ENCODE results near the gene SIPA1L2.

The SIPA1L2 gene

GRCh38 chr1:232650418-232650817 is 20.5 kb upstream of the SIPA1L2 start:
- TF ChIP-seq SIN3A (IDR thresholded peaks at IDR 0.05; ENCODE audit: borderline replicate concordance, insufficient read depth, low read length) (no peak), FOXP2 (optimal IDR thresholded peaks at IDR 0.05; ENCODE audit: borderline replicate concordance, extremely low read depth, extremely low read length, insufficient read depth) (no peak), POLR2AphosphoS5 (IDR thresholded peaks at IDR 0.05; ENCODE audit: low read depth, low read length) (no peak)

- TF ChIP-seq REST (IDR thresholded peaks at IDR 0.05; ENCODE audit: insufficient read depth in 1 of 2, low read depth in 2 of 2, low read length in 2 of 2) (no peak), TAF1 (IDR thresholded peaks at IDR 0.05; ENCODE audit: borderline replicate concordance, insufficient read depth, low read length) (no peak), POLR2AphosphoS5 (IDR thresholded peaks at IDR 0.05; ENCODE audit: low read depth, low read length) (no peak), FOXP2 (optimal IDR thresholded peaks at IDR 0.05; ENCODE audit: borderline replicate concordance, extremely low read depth, extremely low read length, insufficient read depth) (no peak), SIN3A (IDR thresholded peaks at IDR 0.05; ENCODE audit: borderline replicate concordance, insufficient read depth, low read length) (no peak)
These were observed 18.4 kb upstream of the SIPA1L2 start for GRCh38 chr1:232648316-232648715.

- TF ChIP-seq FOXP2 (optimal IDR thresholded peaks at IDR 0.05; ENCODE audit: borderline replicate concordance, extremely low read depth, extremely low read length, insufficient read depth) (no peak), TAF1 (IDR thresholded peaks at IDR 0.05; ENCODE audit: borderline replicate concordance, insufficient read depth, low read length) (no peak), SIN3A (IDR thresholded peaks at IDR 0.05; ENCODE audit: borderline replicate concordance, insufficient read depth, low read length) (no peak), POLR2AphosphoS5 (IDR thresholded peaks at IDR 0.05; ENCODE audit: low read depth, low read length) (no peak), REST (IDR thresholded peaks at IDR 0.05; ENCODE audit: insufficient read depth in 1 of 2, low read depth in 2 of 2, low read length in 2 of 2) (no peak)
These were observed 14.3 kb upstream of the SIPA1L2 start for GRCh38 chr1:232644209-232644608.

- TF ChIP-seq POLR2AphosphoS5 (IDR thresholded peaks at IDR 0.05; ENCODE audit: low read depth, low read length) (no peak), FOXP2 (optimal IDR thresholded peaks at IDR 0.05; ENCODE audit: borderline replicate concordance, extremely low read depth, extremely low read length, insufficient read depth) (no peak), REST (IDR thresholded peaks at IDR 0.05; ENCODE audit: insufficient read depth in 1 of 2, low read depth in 2 of 2, low read length in 2 of 2) (no peak), SIN3A (IDR thresholded peaks at IDR 0.05; ENCODE audit: borderline replicate concordance, insufficient read depth, low read length) (no peak), TAF1 (IDR thresholded peaks at IDR 0.05; ENCODE audit: borderline replicate concordance, insufficient read depth, low read length) (no peak)
These were observed 13.3 kb upstream of the SIPA1L2 start for GRCh38 chr1:232643251-232643650.

- TF ChIP-seq TAF1 (IDR thresholded peaks at IDR 0.05; ENCODE audit: borderline replicate concordance, insufficient read depth, low read length) (no peak), POLR2AphosphoS5 (IDR thresholded peaks at IDR 0.05; ENCODE audit: low read depth, low read length) (no peak), SIN3A (IDR thresholded peaks at IDR 0.05; ENCODE audit: borderline replicate concordance, insufficient read depth, low read length) (no peak), FOXP2 (optimal IDR thresholded peaks at IDR 0.05; ENCODE audit: borderline replicate concordance, extremely low read depth, extremely low read length, insufficient read depth) (no peak), REST (IDR thresholded peaks at IDR 0.05; ENCODE audit: insufficient read depth in 1 of 2, low read depth in 2 of 2, low read length in 2 of 2) (no peak)
These were observed 11.6 kb upstream of the SIPA1L2 start for GRCh38 chr1:232641507-232641906.

All from PFSK-1 (cell line).